Uterus (tissue), 4 donors: ENCODE results near the gene DRD3. TPM values are rescaled to one million over a fixed set of nuclear protein-coding genes. Genes with fewer than 3 reads are reported as not detected.

ENCODE experiments used
- DNase-seq, 2 donors: peaks; one replicate each; pipeline ENCODE4 v3.0.0-alpha.2; 2019 to 2020
- H3K27ac ChIP-seq, 2 donors: fragments of 200-600 bp; sonication (generic); 1 replicate in 1 of 2; 2 replicates in 1 of 2; pipeline ENCODE4 v1.5.1; 2016 to 2018
- H3K27me3 ChIP-seq, 2 donors: fragments of 200-600 bp; sonication (generic); one replicate each; pipeline ENCODE4 v1.5.1; 2018 to 2019; ENCODE audit warnings: control low read depth in 1 of 2
- H3K36me3 ChIP-seq, 2 donors: fragments of 200-600 bp; sonication (generic); one replicate each; pipeline ENCODE4 v1.5.1; 2019; ENCODE audit warnings: control low read depth in 1 of 2
- H3K4me1 ChIP-seq, 2 donors: fragments of 200-600 bp; sonication (generic); one replicate each; pipeline ENCODE4 v1.5.1; 2018 to 2019; ENCODE audit warnings: control low read depth in 1 of 2
- H3K4me3 ChIP-seq, 2 donors: fragments of 200-600 bp; sonication (generic); 1 replicate in 1 of 2; 2 replicates in 1 of 2; pipeline ENCODE4 v1.5.1; 2018 to 2019; ENCODE audit warnings: mild to moderate bottlenecking in 1 of 2
- H3K9me3 ChIP-seq, 2 donors: fragments of 200-600 bp; sonication (generic); one replicate each; pipeline ENCODE4 v1.5.1; 2019; ENCODE audit warnings: control low read depth in 1 of 2
- CTCF ChIP-seq, 4 experiments: fragments of 200-600 bp in 2 of 4; fragments of 450-650 bp in 2 of 4; sonication (generic) in 2 of 4; IDR thresholded peaks; one replicate each; pipeline ENCODE4 v1.5.1; 2016 to 2019; ENCODE audit warnings: antibody characterized with exemption in 4 of 4, mild to moderate bottlenecking in 2 of 4, moderate library complexity in 1 of 4
- POLR2A ChIP-seq, 2 donors: fragments of 450-650 bp; IDR thresholded peaks; one replicate each; pipeline ENCODE4 v1.6.1; 2016; ENCODE audit warnings: antibody characterized with exemption in 2 of 2, mild to moderate bottlenecking in 1 of 2, moderate library complexity in 1 of 2
- intact Hi-C: fragments of 100-400 bp; cut with DNase I; formaldehyde crosslinking; loops from one replicate; pipeline ENCODE4 v1.15.1; 2023; ENCODE audit warnings: low total_unique reads
- total RNA-seq, 4 donors: library from RNA; depleted of rRNA in 3 of 4; stranded (reverse); fragments of >200 nt in 3 of 4; gene quantifications; one replicate each; pipeline versions ENCODE4 v1.1.0 to v1.2.4, GENCODE V29; 2014 to 2023
- donor health status: DM: yes; HTN: yes; CAD: no.

DRD3 gene
- total RNA-seq, 4 donors from 2014 or later = not detected

- Histone ChIP-seq H3K36me3 (no peaks in the 10 kb centered on the region), H3K27ac (no peak overlapping the region), H3K4me1 (no peaks in the 10 kb centered on the region), H3K27me3 (no peaks in the 10 kb centered on the region), H3K9me3 (no peaks in the 10 kb centered on the region), H3K4me3 (no peak overlapping the region)
- intact Hi-C loops = no loop called here
- DNase-seq = no peak
- no peak for TF ChIP-seq POLR2A (IDR thresholded peaks at IDR 0.05)
- TF ChIP-seq CTCF (IDR thresholded peaks at IDR 0.05) = no peak
Observed at GRCh38 chr3:114154321-114154821, 24.5 kb downstream of the DRD3 start.

- Histone ChIP-seq H3K27ac (peak overlapping the region; percentile 38 to 66), H3K9me3 (no peaks in the 10 kb centered on the region), H3K4me3 (peak overlapping the region; percentile 39 to 42), H3K4me1 (no peaks in the 10 kb centered on the region), H3K27me3 (no peaks in the 10 kb centered on the region), H3K36me3 (no peaks in the 10 kb centered on the region)
- intact Hi-C loops = no loop called here
- peak; percentile 69 to 77 for DNase-seq
- TF ChIP-seq POLR2A (IDR thresholded peaks at IDR 0.05) (no peak), CTCF (IDR thresholded peaks at IDR 0.05) (peak; percentile 76 to 83 (median 79))
Observed at GRCh38 chr3:114152519-114153151, 26.2 kb downstream of the DRD3 start.

GRCh38 chr3:114151091-114151490 lies 27.8 kb downstream of the DRD3 start:
- Histone ChIP-seq H3K4me1 (no peaks in the 10 kb centered on the region), H3K36me3 (no peaks in the 10 kb centered on the region), H3K9me3 (no peaks in the 10 kb centered on the region), H3K27ac (no peak overlapping the region), H3K27me3 (no peaks in the 10 kb centered on the region), H3K4me3 (no peak overlapping the region)
- DNase-seq = no peak
- TF ChIP-seq CTCF (IDR thresholded peaks at IDR 0.05) (no peak), POLR2A (IDR thresholded peaks at IDR 0.05) (no peak)
- intact Hi-C loops = no loop called here

- no peak for TF ChIP-seq CTCF (IDR thresholded peaks at IDR 0.05)
- no peak for TF ChIP-seq POLR2A (IDR thresholded peaks at IDR 0.05)
- H3K4me3 ChIP-seq = no peak overlapping the region
- intact Hi-C loops = no loop called here
- DNase-seq = no peak
- H3K27ac ChIP-seq = no peak overlapping the region
- no peaks in the 10 kb centered on the region for H3K4me1 ChIP-seq
- no peaks in the 10 kb centered on the region for H3K9me3 ChIP-seq
- no peaks in the 10 kb centered on the region for H3K27me3 ChIP-seq
- no peaks in the 10 kb centered on the region for H3K36me3 ChIP-seq
Observed at GRCh38 chr3:114147251-114147650, 31.6 kb downstream of the DRD3 start.

GRCh38 chr3:114144909-114145688 lies 33.8 kb downstream of the DRD3 start:
- intact Hi-C loops = no loop called here
- no peak for TF ChIP-seq POLR2A (IDR thresholded peaks at IDR 0.05)
- TF ChIP-seq CTCF (IDR thresholded peaks at IDR 0.05) = no peak

More at GRCh38 chr3:114144909-114145688, 33.8 kb downstream of the DRD3 start:
- no peak for DNase-seq
- H3K4me3 ChIP-seq = no peak overlapping the region
- no peaks in the 10 kb centered on the region for H3K27me3 ChIP-seq
- no peaks in the 10 kb centered on the region for H3K36me3 ChIP-seq
- H3K27ac ChIP-seq = no peak overlapping the region
- H3K9me3 ChIP-seq = no peaks in the 10 kb centered on the region
- H3K4me1 ChIP-seq = no peaks in the 10 kb centered on the region
